ENCODE data around the gene FLG2.
"Not testable (repeated sequence)": the region's sequence is repeated elsewhere in the genome, so short reads cannot be mapped to it uniquely, and the experiment has no call there.

The FLG2 gene

DNA sequence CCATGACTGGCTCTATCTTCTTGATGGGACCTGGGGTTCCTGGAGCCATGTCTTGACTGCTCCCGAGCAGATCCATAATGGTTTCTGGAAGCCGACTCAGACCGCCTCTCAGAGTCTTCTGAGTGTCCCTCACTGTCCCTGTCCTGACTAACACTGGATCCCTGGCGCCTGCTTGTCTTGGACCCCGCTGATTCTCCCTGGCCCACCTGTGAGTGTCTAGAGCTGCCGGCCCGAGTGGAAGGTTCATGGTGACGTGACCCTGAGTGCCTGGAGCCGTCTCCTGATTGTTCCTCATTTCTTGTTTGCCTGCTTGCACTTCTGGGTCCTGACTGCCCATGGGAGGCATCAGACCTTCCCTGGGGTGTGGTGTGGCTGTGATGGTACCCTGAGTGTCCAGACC, 49.9 kb downstream of the FLG2 start:
- DNase-seq = no peak

- not testable (repeated sequence) for DNase-seq
Observed at GRCh38 chr1:152309320-152309901, 50.4 kb downstream of the FLG2 start.

GRCh38 chr1:152308758-152309157, 51.0 kb downstream of the FLG2 start:
- not testable (repeated sequence) for DNase-seq

GRCh38 chr1:152307970-152308369, 51.8 kb downstream of the FLG2 start:
- not testable (repeated sequence) for DNase-seq

DNA sequence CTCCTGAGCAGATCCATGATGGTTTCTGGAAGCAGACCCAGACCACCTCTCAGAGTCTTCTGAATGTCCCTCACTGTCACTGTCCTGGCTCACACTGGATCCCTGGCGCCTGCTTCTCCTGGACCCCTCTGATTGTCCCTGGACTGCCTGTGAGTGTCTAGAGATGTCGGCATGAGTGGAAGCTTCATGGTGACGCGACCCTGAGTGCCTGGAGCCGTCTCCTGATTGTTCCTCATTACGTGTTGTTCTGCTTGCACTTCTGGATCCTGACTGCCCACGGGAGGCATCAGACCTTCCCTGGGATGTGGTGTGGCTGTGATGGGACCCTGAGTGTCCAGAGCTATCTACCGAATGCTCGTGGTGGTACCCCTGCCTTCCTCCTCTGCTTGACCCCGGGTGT, 53.7 kb downstream of the FLG2 start:
- DNase-seq = not testable (repeated sequence)

DNA sequence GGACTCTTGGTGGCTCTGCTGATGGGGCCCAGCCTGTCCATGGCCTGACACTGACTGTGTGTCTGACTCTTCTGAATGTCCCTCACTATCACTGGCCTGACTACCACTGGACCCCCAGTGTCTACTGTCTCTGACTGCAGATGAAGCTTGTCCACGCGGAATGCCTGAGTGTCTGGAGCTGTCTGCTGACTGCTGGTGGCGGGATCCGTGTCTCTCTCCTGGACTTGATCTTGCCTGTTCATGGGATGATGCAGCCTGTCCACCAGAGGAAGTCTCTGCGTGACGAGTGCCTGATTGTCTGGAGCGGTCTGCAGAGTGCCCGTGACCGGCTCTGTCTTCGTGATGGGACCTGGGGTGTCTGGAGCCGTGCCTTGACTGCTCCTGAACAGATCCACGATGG, 55.0 kb downstream of the FLG2 start:
- DNase-seq = not testable (repeated sequence)

DNA sequence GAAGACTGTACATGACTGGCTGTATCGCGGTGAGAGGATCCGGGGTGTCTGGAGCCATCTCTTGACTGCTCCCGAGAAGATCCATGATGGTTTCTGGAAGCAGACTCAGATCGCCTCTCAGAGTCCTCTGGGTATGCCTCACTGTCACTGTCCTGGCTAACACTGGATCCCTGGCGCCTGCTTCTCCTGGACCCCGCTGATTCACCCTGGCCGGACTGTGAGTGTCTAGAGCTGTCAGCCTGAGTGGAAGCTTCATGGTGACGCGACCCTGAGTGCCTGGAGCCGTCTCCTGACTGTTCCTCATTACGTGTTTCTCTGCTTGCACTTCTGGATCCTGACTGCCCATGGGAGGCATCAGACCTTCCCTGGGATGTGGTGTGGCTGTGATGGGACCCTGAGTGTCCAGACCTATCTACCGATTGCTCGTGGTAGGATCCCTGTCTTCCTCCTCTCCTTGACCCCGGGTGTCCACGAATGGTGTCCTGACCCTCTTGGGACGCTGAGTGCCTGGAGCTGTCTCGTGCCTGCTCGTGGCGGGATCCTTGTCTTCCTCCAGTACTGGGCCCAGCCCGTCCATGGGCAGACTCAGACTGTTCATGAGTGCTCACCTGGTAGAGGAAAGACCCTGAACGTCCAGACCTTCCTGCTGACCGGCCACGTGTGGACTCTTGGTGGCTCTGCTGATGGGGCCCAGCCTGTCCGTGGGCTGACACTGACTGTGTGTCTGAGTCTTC, 56.5 kb downstream of the FLG2 start:
- not testable (repeated sequence) for DNase-seq

Data from NCI-H345 (cell line).